NCI-H2196 (cell line): Measurements from ENCODE around the gene TIAM1.

Experiments
- DNase-seq: peaks from one replicate; lab custom pipeline; 2025; ENCODE audit not compliant: unreplicated experiment; lab: John Stamatoyannopoulos, UW

Gene TIAM1

GRCh38 chr21:31331231-31331630 is 12.8 kb downstream of the TIAM1 start:
- DNase-seq = no peak

DNA sequence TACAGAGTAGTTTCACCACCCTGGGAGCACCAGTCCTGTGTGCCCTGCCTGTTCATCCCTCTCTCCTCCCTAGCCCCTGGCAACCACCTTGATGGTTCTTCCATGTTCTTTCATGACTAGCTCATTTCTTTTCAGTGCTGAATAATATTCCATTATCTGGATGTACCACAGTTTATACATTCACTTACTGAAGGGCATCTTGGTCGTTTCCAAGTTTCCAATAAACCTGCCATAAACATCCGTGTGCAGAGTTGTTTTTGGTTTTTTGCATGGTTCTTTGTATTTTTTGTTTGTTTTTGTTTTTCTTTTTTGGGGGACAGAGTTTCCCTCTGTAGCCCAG is 13.9 kb downstream of the TIAM1 start:
- DNase-seq = no peak

DNA sequence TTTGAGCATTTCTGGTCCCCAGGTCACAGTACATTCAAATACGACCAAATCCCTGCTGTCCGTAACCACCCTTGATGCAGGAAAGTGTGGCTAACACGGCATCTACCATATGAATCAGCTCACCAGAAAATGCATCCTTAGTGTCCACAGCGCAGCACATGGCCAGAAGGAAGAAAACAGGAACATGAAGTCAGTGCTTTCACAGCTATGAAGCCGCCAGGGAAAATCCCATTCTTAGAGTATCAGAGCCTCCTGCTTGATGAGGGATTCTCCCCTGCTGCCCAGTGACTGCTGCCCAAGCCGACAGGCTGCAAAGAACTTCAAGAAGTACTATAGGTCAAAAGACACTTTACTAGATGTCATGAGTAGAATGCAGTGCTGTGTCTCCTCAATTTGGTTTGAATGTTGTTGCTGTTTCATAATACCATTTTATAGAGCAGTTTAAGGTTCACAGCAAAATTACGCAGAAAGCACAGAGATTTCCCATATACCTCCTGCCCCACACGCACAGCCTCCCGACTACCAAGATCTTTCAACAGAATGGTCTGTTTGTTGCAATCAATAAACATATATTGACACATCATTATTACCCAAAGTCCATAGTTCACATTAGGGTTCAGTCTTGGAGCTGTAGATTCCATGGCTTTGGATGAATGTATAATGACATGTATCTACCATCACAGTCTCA is 14.5 kb downstream of the TIAM1 start:
- no peak for DNase-seq

DNA sequence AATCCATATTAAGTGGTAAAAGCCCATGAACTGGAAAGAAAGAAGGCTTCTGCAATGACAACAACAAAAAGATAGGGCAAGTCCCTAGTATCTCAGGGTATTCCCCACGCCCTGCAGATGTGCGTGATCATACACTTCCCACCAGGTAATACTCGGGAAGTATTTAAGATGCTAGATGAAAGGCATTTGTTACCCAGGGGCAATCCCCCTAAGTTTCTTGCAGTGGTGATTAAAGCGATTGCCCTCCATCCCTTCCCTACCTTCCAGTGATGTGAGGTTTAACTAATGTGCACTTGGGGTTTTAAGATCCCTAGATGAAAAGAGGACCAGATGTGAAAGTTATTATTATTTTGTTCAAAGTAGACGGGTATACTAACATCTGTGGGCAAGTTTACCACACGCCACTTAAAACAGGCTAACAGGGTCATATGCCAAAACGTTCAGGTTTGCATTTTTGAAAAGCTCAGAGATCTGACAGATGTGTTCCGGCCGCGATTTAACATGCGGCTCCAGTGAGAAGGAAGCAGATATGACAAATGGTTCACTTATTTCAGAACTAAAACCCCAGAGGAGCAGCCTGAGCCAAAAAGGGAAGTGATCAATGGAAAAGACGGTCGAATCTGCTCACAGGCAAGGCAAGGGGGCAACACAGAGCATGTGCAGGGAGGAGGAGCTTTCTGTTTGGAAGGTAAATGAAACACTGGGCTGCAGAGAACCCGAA is 17.4 kb downstream of the TIAM1 start:
- DNase-seq = no peak

- no peak for DNase-seq
Measured at GRCh38 chr21:31318971-31319370, 25.1 kb downstream of the TIAM1 start.

GRCh38 chr21:31317688-31318087 is 26.4 kb downstream of the TIAM1 start:
- DNase-seq = no peak

DNA sequence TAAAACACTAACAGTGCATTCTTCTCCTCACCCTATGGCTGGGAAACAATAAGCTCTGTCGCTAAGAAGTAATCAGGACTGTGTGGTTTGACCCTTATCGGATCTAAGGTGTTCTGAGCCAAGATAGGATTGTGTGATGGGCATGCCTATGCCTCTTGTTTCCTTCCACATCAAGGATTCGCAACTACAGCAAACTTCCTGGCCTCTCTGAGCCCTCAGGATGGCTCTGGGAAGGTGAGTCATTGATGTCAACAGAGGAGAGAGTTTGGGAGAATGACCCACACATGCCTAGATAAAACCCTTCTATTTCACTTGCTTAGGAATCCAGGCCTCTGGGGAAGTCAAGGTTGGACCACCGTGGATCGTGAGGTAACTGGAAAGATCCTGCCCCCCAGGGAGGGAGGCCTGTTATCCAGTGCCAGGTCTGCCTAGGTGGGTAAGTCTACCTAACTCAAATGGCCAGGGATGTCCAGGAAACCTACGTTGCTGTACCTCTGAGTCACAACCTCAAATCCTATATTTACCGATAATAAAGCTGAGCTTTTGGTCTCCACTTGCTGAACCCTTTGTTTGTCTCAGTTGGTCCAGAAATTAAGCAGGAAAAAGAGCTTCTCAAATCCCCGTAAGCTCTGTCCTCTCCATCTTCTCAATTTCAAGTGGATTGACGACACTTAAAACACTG is 27.4 kb downstream of the TIAM1 start:
- no peak for DNase-seq

DNA sequence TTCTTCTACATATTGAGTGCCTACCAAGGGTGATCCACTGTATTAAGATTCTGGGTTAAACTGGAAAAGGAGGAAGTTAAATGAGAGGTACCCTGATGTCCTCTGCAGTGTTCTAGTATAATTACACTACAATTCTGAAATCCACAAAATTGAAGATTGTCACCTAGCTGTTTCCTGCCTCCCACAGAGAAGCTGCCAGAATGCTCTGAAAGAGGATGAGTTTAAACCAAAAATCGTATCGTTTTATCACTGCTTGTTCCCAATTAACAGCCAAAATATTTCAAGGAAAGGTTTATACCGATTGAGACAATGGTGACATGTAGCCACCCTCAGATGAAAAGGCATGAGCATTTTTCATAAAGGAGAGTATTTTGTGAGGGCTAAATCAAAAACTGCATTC is 28.0 kb downstream of the TIAM1 start:
- DNase-seq = no peak

DNA sequence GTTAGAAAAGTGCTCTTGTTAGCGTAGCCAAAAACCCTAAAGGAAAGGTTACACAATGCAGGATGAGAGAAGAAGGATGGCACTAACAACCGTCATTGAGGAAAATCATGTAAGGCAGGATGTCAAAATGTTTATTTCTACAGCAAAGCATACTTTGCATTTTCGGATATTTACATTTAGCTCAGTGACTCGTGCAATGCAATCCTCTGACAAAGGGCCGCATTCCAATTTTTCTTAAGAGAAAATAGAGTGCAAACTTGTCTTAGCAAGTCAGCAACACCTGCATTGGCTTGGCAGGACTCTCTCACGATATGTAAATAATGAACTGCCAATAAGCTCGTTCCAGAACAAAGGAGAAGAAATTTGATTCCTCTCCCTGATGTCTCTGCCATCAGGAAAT is 33.3 kb downstream of the TIAM1 start:
- DNase-seq = peak; percentile 88

GRCh38 chr21:31308584-31308983 is 35.5 kb downstream of the TIAM1 start:
- no peak for DNase-seq

- no peak for DNase-seq
Measured at GRCh38 chr21:31305888-31306287, 38.2 kb downstream of the TIAM1 start.

GRCh38 chr21:31299291-31300147 is 44.5 kb downstream of the TIAM1 start:
- no peak for DNase-seq

DNA sequence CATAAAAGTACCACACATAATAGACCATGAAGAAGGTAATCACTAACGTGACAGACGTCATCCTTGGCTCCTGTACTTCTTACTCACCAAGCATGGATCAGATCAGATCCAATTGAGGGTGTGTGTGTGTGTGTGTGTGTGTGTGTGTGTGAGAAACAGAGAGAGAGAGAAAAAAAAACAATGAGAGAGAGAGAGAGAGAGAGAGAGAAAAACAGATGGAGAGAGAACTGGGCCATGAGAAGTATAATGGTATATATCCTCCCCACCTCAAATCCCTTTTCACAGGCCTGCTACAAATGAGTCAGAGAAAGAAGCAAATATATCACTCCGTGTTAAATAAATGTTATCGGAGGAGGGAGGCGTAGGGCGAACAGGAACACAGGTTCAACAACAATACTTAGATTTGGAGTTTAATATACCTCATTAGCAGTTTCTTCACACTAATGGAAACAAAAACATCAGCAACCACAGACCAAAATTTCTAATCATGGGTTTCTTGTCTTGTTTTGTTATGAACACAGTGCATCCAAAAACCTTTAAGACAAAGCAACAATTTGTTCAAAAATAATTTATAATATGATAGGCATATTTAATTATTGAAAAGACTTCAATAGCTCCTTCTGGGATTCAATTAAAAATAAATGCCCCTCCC is 45.3 kb downstream of the TIAM1 start:
- no peak for DNase-seq

DNA sequence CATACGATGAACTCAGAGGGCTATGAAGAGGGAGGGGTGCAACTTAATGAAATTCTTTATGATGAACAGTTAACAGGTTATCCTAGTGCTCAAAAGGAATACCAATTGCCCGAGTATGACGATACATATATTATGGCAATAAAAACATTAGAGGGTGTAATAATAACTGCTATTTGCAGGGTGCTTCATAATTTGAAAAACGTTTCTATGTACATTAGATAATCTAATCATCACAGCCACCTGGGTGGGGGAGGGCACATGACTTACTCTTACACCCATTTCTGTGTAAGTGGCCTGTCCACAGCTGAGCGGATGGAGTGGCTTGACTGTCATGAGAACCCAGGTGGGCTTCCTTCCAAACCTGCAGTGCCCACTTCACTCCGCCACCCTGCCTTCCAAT is 46.3 kb downstream of the TIAM1 start:
- no peak for DNase-seq

DNA sequence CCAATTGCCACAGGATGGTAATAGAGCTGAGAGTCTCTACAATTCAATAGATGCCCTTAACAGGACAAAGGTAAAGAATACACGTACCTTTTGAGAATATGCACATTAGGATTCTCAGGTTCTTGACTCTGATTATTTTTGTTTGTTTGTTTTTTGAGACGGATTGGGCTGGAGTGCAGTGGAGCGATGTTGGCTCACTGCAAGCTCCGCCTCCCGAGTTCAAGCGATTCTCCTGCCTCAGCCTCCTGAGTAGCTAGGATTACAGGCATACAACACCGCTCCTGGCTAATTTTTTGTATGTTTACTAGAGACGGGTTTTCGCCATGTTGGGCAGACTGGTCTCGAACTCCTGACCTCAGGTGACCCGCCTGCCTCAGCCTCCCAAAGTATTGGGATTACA is 48.4 kb downstream of the TIAM1 start:
- DNase-seq = no peak

- no peak for DNase-seq
Measured at GRCh38 chr21:31294691-31295090, 49.4 kb downstream of the TIAM1 start.

DNA sequence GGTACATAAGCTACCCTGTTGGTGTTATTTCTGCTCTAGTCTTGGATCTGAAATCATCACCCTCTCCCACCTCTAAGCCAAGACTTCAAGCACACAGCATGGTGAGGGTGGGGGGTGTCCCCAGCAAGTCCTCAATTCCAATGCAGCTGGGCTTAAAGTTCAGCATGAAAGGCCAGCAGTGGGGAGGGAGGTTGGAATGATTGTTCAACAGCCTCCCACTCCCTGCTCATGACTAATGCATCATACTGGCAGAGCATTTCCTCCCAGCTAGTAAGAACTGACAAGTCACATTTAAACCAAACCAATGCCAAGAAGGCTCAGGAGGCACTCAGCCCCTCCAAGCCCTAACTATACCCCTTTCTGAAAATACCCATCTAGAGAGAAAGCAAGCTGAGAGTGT is 50.1 kb downstream of the TIAM1 start:
- no peak for DNase-seq

- no peak for DNase-seq
Measured at GRCh38 chr21:31290765-31291164, 53.3 kb downstream of the TIAM1 start.

DNA sequence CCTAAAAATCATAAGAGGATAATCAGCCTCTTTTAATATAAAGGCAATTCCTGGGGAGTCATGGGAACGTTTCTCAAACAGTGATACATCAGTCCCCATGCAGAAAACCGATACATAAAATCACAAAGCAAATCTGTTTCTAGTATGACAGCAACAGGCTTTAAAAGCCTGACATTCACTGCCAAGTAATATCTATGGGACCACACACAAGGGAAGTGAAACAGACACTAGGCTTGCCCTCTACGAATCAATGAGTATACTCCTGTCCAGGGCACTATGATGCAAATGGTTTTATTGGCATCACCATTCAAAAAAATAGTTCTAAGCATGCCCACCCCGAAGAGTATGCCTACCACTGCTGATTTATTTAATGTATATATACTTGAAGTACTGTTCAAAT is 54.4 kb downstream of the TIAM1 start:
- no peak for DNase-seq

- DNase-seq = no peak
Measured at GRCh38 chr21:31288191-31288590, 55.9 kb downstream of the TIAM1 start.

GRCh38 chr21:31287201-31287600 is 56.9 kb downstream of the TIAM1 start:
- no peak for DNase-seq
